PFSK-1 (cell line): ENCODE results near the gene KLF9.

ENCODE experiments used
- FOXP2 ChIP-seq: optimal IDR thresholded peaks from 2 replicates; pipeline ENCODE3; 2011; ENCODE audit warnings: borderline replicate concordance, control low read depth, inconsistent platforms; ENCODE audit not compliant: insufficient read depth; ENCODE audit errors: extremely low read length, extremely low read depth
- POLR2AphosphoS5 ChIP-seq: IDR thresholded peaks from 2 replicates; pipeline ENCODE4 v1.6.1; 2012; ENCODE audit warnings: low read depth, mild to moderate bottlenecking, control low read depth, low read length, moderate library complexity
- REST ChIP-seq, 2 experiments: IDR thresholded peaks; 2 replicates each; pipeline versions ENCODE4 v1.6.1 to v1.8.0; 2011 to 2012; ENCODE audit warnings: low read depth in 2 of 2, low read length in 2 of 2, control low read depth in 1 of 2, inconsistent platforms in 1 of 2, mild to moderate bottlenecking in 1 of 2, moderate library complexity in 1 of 2; ENCODE audit not compliant: insufficient read depth in 1 of 2
- SIN3A ChIP-seq: IDR thresholded peaks from 2 replicates; pipeline ENCODE4 v1.6.1; 2012; ENCODE audit warnings: mild to moderate bottlenecking, low read length, moderate library complexity, borderline replicate concordance; ENCODE audit not compliant: insufficient read depth
- TAF1 ChIP-seq: IDR thresholded peaks from 2 replicates; pipeline ENCODE4 v1.6.1; 2012; ENCODE audit warnings: low read length, control low read depth, borderline replicate concordance; ENCODE audit not compliant: insufficient read depth

- TF ChIP-seq TAF1 (no peak), REST (IDR thresholded peaks at IDR 0.05; ENCODE audit: insufficient read depth in 1 of 2, low read depth in 2 of 2, low read length in 2 of 2) (no peak), POLR2AphosphoS5 (no peak), SIN3A (no peak), FOXP2 (no peak)
Observed at GRCh38 chr9:70439991-70440706, 25.7 kb upstream of the KLF9 start.
